Activated naive CD8-positive, alpha-beta T cell treated with anti-CD3 and anti-CD28 coated beads for 36 hours (primary cell): ENCODE measurements around the gene SLC6A3. TPM values are rescaled to one million over a fixed set of nuclear protein-coding genes. Genes with fewer than 3 reads are reported as not detected.

Experiments used
- DNase-seq: peaks from one replicate; pipeline ENCODE4 v3.0.0; 2021
- H3K27ac Mint-ChIP-seq: one replicate; pipeline ENCODE4 v1.8.0; 2022; ENCODE audit warnings: mild to moderate bottlenecking, moderate library complexity, mixed read lengths
- H3K27me3 Mint-ChIP-seq: one replicate; pipeline ENCODE4 v1.8.0; 2022; ENCODE audit warnings: mild to moderate bottlenecking, mixed read lengths
- H3K36me3 Mint-ChIP-seq: one replicate; pipeline ENCODE4 v1.8.0; 2021; ENCODE audit warnings: mild to moderate bottlenecking, mixed read lengths
- H3K4me1 Mint-ChIP-seq: one replicate; pipeline ENCODE4 v1.8.0; 2021; ENCODE audit warnings: mixed read lengths
- H3K4me3 Mint-ChIP-seq: one replicate; pipeline ENCODE4 v1.8.0; 2022; ENCODE audit warnings: mild to moderate bottlenecking, moderate library complexity, mixed read lengths
- H3K9me3 Mint-ChIP-seq: one replicate; pipeline ENCODE4 v1.8.0; 2022; ENCODE audit warnings: mixed read lengths
- total RNA-seq, 2 experiments: library from RNA; stranded (reverse); gene quantifications; one replicate each; pipeline ENCODE4 v1.2.3, GENCODE V29; 2021

SLC6A3 gene
- total RNA-seq: not detected

DNA sequence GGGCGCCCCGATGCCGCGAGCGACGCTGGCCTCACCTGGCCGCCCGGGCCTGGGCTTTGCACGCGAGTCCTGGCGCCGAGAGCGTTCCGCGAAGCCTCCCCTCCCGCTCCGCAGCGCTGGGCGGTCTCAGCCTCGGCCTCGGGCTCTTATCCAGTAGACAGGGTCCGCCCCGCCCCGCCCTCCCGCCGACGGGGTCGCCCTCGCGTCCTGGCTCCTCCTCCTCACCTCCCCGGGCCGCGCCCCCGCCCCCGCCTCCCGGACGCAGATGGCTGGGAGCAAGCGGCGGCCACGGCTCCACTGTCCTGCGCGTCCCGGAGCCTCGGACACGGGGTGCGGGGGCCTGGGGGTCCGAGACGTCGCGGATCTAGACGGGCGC, at the start of gene SLC6A3:
TSS of gene SLC6A3 (minus strand) at position 128 of the 376 bp plus-strand sequence. CDS start 2,243 bp downstream, outside the sequence.
- H3K36me3 Mint-ChIP-seq: peaks cover under 1% of the 10 kb centered on the region
- H3K4me3 Mint-ChIP-seq: peak within 1 kb of the TSS; percentile 44
- H3K9me3 Mint-ChIP-seq: no peaks in the 10 kb centered on the region
- no peak within 1 kb of the TSS for H3K27ac Mint-ChIP-seq
- peaks cover 69% of the 10 kb centered on the region for H3K27me3 Mint-ChIP-seq
- H3K4me1 Mint-ChIP-seq: peaks cover 29% of the 10 kb centered on the region
- peak; percentile 41 for DNase-seq

DNA sequence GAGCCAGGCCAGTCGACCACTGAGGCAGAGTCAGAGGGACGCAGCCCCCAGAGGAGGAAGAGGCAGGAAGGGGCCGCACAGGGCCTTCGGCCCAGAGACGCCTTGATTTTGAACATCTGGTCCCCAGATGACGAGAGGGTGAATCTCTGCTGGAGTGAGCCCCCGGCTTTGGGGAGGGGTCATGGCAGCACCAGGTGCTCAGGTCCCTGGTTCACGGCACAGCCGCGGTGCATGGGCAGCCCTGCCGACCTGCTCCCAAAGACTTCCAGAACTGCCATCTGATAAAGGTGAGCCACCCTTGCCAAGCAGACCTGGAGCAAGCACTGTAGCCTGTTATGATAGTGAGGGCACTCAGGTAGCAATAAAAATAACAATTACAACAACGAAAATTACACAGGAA, 48.7 kb upstream of the SLC6A3 start:
- Mint-ChIP-seq H3K27me3 (no peaks in the 10 kb centered on the region), H3K9me3 (no peaks in the 10 kb centered on the region), H3K4me3 (no peak overlapping the region)

GRCh38 chr5:1493413-1493812, 48.2 kb upstream of the SLC6A3 start:
- peak overlapping the region; percentile 47 for H3K4me3 Mint-ChIP-seq
- H3K36me3 Mint-ChIP-seq: peaks cover 45% of the 10 kb centered on the region
- H3K27me3 Mint-ChIP-seq: no peaks in the 10 kb centered on the region
- no peaks in the 10 kb centered on the region for H3K9me3 Mint-ChIP-seq
- DNase-seq: no peak
- H3K4me1 Mint-ChIP-seq: peaks cover 70% of the 10 kb centered on the region
- H3K27ac Mint-ChIP-seq: peak overlapping the region; percentile 51

More for the DNA sequence above, 48.7 kb upstream of the SLC6A3 start:
- peaks cover 49% of the 10 kb centered on the region for H3K36me3 Mint-ChIP-seq
- peak overlapping the region; percentile 42 for H3K27ac Mint-ChIP-seq
- no peak for DNase-seq
- H3K4me1 Mint-ChIP-seq: peaks cover 66% of the 10 kb centered on the region

DNA sequence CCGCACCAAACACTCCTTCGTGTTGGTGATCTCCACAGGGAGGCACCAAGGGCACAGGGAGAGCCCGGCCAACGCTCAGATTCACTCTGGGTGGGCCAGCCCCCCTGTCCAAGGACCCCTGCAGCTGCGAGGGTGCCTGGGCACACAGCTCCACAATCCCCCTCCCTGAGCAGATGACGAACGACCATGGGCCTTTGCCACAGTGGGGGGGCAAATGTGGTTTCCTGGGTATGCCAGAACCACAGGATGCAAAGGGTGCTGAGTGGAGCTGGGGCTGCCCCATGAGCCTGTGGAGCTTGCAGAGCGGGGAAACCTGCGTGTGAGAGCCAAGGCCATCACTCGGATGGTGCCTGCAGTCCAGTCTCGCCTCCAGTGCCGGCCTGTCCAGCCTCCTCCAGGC, 47.5 kb upstream of the SLC6A3 start:
- DNase-seq: peak; percentile 46
- Mint-ChIP-seq H3K9me3 (no peaks in the 10 kb centered on the region), H3K27me3 (no peaks in the 10 kb centered on the region), H3K4me3 (no peak overlapping the region), H3K36me3 (peaks cover 42% of the 10 kb centered on the region), H3K27ac (no peak overlapping the region), H3K4me1 (peaks cover 70% of the 10 kb centered on the region)

- Mint-ChIP-seq H3K4me3 (no peak overlapping the region), H3K9me3 (no peaks in the 10 kb centered on the region), H3K27ac (no peak overlapping the region), H3K4me1 (peaks cover 59% of the 10 kb centered on the region), H3K27me3 (no peaks in the 10 kb centered on the region), H3K36me3 (peaks cover 44% of the 10 kb centered on the region)
- no peak for DNase-seq
These were observed 45.1 kb upstream of the SLC6A3 start for GRCh38 chr5:1490376-1490775.

- Mint-ChIP-seq H3K27me3 (no peaks in the 10 kb centered on the region), H3K4me3 (no peak overlapping the region), H3K9me3 (no peaks in the 10 kb centered on the region), H3K27ac (peak overlapping the region; percentile 68), H3K4me1 (peaks cover 58% of the 10 kb centered on the region), H3K36me3 (peaks cover 42% of the 10 kb centered on the region)
- no peak for DNase-seq
These were observed 44.5 kb upstream of the SLC6A3 start for GRCh38 chr5:1489754-1490153.

DNA sequence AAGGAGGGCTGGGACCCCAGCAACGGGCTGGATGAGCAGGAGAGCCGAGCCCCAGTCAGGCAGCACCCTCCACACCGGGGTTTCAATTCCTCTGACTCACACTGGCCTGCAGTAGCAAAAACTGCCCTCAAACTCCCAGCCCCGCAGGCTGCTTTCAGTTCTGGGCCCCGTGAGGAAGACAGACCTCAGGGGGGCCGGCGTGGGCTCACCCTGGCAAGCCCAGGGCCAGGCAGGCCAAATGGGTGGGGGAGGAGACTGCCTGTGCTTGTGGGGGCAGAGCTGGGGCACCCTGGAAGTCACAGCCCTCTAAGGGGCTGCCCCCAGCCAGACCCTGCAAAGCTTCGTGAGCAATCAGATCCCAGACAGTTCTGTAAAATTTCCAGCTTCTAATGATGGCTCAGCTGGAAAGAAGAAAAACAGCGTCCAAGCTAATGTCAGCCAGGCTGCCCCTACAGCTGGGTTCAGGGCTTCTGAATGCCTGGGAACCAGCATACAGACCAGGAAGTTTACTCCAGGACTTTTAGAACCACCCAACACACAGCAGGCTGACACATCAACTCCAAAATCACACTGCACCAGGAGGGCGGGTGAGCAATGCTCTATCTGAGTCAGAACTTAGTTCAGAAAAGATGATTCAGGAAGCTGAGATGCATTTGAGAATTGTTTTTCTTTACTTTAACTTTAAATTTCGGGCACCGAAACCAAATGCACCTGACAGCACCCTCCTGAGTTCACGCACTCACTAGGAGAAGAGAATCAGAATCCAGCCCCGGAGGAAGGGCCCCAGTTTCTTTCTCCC, 43.8 kb upstream of the SLC6A3 start:
- peak overlapping the region; percentile 30 for H3K4me3 Mint-ChIP-seq
- H3K27ac Mint-ChIP-seq: peak overlapping the region; percentile 68
- peaks cover 36% of the 10 kb centered on the region for H3K36me3 Mint-ChIP-seq
- H3K4me1 Mint-ChIP-seq: peaks cover 56% of the 10 kb centered on the region
- H3K9me3 Mint-ChIP-seq: no peaks in the 10 kb centered on the region
- H3K27me3 Mint-ChIP-seq: no peaks in the 10 kb centered on the region
- DNase-seq: peak; percentile 69

DNA sequence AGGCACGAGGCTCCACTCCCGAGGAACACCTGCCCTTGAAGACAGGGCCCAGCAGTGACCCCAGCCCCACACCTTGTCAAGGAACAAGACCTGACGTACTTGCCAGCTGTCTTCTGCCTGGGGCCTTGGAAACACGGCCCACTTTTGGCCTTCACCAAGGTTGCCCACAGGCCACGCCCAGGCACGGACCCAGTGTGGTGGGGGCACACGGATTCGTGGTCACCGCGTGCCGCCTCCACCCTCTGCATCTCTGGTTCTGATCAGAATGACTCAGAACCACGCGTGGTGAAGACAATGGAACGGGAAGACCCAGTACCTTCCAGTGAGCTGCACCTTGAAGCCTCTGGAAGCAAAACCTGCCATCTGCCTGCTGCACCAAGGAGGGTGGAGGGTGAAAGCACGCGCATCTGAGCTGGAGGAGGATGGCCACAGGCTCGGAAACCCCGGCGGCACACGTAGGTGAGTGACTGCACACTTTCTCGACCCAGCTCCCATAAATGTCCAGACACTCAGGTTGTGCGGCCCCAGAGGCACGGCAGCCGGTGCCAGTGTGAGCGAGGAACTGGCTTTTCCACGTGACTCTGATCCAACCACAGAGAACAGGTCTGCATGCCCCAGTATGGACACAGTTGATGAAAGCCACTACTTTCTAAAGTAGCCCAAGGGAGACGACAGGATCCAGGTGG, 42.0 kb upstream of the SLC6A3 start:
- no peaks in the 10 kb centered on the region for H3K9me3 Mint-ChIP-seq
- peaks cover 44% of the 10 kb centered on the region for H3K4me1 Mint-ChIP-seq
- no peak overlapping the region for H3K27ac Mint-ChIP-seq
- no peaks in the 10 kb centered on the region for H3K27me3 Mint-ChIP-seq
- H3K36me3 Mint-ChIP-seq: peaks cover 25% of the 10 kb centered on the region
- DNase-seq: no peak
- no peak overlapping the region for H3K4me3 Mint-ChIP-seq

GRCh38 chr5:1486271-1486670, 41.0 kb upstream of the SLC6A3 start:
- no peak for DNase-seq
- H3K4me1 Mint-ChIP-seq: peaks cover 40% of the 10 kb centered on the region
- H3K27me3 Mint-ChIP-seq: no peaks in the 10 kb centered on the region
- H3K36me3 Mint-ChIP-seq: peaks cover 18% of the 10 kb centered on the region
- H3K9me3 Mint-ChIP-seq: no peaks in the 10 kb centered on the region
- no peak overlapping the region for H3K4me3 Mint-ChIP-seq
- peak overlapping the region; percentile 19 for H3K27ac Mint-ChIP-seq

GRCh38 chr5:1485579-1486118, 40.4 kb upstream of the SLC6A3 start:
- Mint-ChIP-seq H3K4me1 (peaks cover 39% of the 10 kb centered on the region), H3K36me3 (peaks cover 12% of the 10 kb centered on the region), H3K27me3 (no peaks in the 10 kb centered on the region), H3K9me3 (no peaks in the 10 kb centered on the region), H3K27ac (peak overlapping the region; percentile 83), H3K4me3 (no peak overlapping the region)
- DNase-seq: no peak

GRCh38 chr5:1484730-1485578, 39.7 kb upstream of the SLC6A3 start:
- Mint-ChIP-seq H3K4me3 (no peak overlapping the region), H3K27me3 (no peaks in the 10 kb centered on the region), H3K36me3 (peaks cover 12% of the 10 kb centered on the region), H3K9me3 (no peaks in the 10 kb centered on the region), H3K27ac (peak overlapping the region; percentile 83), H3K4me1 (peaks cover 40% of the 10 kb centered on the region)
- peak; percentile 40 for DNase-seq

DNA sequence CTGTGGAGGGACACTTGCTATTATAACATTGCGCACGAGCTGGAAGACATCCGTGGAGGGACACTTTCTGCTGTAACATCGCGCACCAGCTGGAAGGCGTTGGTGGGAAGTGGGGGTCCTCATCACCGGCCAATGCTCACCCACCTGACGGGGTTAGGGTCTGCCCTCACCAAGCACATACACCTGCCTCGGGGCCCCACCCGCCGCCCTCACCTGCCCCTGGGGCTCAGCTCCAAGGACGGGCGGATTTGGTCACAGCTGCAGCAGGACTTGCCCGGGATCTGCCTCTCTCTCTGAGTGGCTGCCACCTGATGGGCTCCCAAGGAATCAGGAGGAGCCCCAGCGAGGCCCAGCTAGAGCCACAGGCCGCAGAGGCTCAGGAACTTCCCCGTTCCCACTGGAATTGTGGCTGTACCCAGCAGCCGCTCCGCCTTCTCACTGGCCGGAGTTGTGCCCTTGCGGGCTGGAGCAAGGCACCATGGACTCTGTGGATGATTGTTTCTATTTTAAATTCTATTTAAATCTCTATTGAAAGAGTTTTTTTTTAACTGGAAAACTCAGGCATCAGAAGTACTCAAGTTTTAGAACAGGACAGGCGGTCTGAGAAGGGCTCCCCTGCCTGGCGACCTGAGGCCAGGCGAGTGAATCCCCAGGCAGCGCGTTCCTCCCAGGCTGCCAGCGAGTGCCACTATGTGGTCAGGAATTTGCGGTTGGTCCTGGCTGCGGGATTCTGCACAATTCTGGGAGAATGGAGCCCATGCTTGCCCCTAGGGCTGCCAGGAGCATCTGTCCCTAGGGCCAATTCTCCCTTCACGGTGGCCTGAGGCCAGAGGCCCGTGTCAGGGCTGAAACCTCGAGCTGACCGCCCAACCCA, 38.9 kb upstream of the SLC6A3 start:
- H3K27ac Mint-ChIP-seq: no peak overlapping the region
- no peaks in the 10 kb centered on the region for H3K9me3 Mint-ChIP-seq
- peaks cover 33% of the 10 kb centered on the region for H3K4me1 Mint-ChIP-seq
- no peak overlapping the region for H3K4me3 Mint-ChIP-seq
- no peaks in the 10 kb centered on the region for H3K27me3 Mint-ChIP-seq
- H3K36me3 Mint-ChIP-seq: peaks cover 12% of the 10 kb centered on the region
- DNase-seq: no peak

GRCh38 chr5:1483064-1483463, 37.8 kb upstream of the SLC6A3 start:
- H3K9me3 Mint-ChIP-seq: no peaks in the 10 kb centered on the region
- DNase-seq: no peak
- no peak overlapping the region for H3K27ac Mint-ChIP-seq
- H3K4me1 Mint-ChIP-seq: peaks cover 24% of the 10 kb centered on the region
- no peak overlapping the region for H3K4me3 Mint-ChIP-seq
- H3K36me3 Mint-ChIP-seq: peaks cover 17% of the 10 kb centered on the region
- H3K27me3 Mint-ChIP-seq: no peaks in the 10 kb centered on the region

GRCh38 chr5:1481959-1482331, 36.7 kb upstream of the SLC6A3 start:
- Mint-ChIP-seq H3K27me3 (no peaks in the 10 kb centered on the region), H3K4me1 (peaks cover 19% of the 10 kb centered on the region), H3K36me3 (peaks cover 10% of the 10 kb centered on the region), H3K4me3 (no peak overlapping the region), H3K9me3 (no peaks in the 10 kb centered on the region), H3K27ac (no peak overlapping the region)
- DNase-seq: no peak
